ENCODE measurements around the gene PCBD1.
"Not testable (repeated sequence)": the region's sequence is repeated elsewhere in the genome, so short reads cannot be mapped to it uniquely, and the experiment has no call there.

PCBD1 gene

DNA sequence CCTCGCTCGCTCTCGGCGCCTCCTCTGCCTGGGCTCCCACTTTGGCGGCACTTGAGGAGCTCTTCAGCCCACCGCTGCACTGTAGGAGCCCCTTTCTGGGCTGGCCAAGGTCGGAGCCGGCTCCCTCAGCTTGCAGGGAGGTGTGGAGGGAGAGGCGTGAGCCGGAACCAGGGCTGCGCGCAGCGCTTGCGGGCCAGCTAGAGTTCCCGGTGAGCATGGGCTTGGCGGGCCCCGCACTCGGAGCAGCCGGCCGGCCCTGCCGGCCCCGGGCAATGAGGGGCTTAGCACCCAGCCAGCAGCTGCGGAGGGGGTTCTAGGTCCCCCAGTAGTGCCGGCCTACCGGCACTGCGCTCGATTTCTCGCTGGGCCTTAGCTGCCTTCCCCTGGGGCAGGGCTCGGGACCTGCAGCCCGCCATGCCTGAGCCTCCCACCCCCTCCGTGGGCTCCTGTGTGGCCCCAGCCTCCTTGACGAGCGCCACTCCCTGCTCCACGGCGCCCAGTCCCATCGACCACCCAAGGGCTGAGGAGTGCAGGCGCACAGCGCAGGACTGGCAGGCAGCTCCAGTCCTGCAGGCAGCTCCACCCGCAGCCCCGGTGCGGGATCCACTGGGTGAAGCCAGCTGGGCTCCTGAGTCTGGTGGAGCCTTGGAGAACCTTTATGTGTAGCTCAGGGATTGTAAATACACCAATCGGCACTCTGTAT is 26.7 kb downstream of the PCBD1 start:
- DNase-seq = not testable (repeated sequence)

DNA sequence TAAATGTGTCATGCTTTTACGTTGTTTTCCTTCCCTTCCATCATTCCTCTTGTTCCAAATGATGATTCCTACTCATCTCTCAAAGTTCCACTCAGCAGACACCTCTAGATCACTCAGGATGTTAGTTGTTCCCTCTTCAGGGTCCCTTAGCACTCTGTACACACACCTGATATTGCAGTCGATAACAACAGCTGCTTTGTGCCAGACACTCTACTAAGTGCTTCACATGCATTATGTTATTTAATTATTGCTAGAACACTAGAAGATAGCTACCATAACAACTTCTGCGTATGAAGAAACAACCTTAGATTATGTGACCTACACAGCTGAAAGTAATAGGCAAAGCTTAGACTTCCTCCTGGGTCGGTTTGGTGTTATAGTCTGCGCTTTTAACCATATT is 29.6 kb downstream of the PCBD1 start:
- no peak for DNase-seq

DNA sequence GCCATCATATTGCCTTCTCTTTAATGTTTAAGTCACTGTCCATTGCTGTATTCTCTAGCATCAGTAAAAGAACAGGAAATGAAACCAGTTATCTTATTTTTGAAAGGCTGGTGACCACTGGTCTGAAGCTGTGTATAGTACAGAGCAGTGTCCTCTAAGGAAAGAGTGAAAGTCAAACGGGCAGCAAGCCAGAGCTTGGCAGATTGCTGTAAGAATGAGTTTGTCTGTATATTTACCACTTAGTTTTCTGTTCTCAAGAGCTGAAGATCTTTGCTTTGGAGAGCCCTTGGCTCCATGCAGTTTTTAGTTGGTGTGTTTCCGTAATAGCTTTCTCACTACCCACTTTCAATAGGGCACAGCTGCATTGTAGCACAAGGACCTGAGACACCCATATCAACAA is 31.9 kb downstream of the PCBD1 start:
- no peak for DNase-seq

DNA sequence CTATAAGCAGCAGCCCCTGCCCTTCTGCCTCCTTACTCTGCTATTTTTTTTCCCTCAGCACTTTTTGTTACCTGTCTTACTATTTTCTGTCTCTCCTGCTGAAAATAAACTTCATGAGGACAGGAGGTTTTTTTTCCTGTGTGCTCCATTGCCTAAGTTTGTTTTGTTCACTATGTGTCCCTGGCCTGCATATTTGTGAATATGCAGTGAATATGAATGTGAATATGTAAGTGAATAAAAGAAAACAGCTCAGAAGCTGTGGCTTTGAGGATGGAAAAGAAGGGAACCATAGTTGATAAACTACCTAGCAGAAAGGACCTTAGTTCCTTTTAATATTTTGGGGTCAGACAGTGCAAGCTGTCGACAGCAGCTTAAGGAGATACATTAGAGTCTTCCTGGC is 34.9 kb downstream of the PCBD1 start:
- DNase-seq = no peak

DNA sequence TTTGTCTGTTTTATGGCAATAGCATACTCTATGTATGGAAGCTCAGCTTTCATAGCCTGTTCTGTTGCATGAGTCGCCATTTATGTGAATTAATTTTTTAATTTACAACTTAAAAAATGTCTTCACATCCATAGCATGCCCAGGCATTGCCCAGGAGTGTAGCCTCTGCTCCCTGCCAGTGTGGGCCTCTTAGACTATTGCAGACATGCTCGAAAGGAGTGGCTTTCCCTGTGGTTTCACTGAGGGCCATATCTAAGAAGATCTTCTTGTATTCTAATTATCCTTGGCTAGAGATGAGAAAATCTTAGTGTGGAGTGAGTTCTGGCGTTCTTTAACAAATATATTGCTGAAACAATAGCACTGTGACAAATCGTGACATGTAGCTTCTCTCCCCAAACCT is 35.3 kb downstream of the PCBD1 start:
- DNase-seq = no peak

DNA sequence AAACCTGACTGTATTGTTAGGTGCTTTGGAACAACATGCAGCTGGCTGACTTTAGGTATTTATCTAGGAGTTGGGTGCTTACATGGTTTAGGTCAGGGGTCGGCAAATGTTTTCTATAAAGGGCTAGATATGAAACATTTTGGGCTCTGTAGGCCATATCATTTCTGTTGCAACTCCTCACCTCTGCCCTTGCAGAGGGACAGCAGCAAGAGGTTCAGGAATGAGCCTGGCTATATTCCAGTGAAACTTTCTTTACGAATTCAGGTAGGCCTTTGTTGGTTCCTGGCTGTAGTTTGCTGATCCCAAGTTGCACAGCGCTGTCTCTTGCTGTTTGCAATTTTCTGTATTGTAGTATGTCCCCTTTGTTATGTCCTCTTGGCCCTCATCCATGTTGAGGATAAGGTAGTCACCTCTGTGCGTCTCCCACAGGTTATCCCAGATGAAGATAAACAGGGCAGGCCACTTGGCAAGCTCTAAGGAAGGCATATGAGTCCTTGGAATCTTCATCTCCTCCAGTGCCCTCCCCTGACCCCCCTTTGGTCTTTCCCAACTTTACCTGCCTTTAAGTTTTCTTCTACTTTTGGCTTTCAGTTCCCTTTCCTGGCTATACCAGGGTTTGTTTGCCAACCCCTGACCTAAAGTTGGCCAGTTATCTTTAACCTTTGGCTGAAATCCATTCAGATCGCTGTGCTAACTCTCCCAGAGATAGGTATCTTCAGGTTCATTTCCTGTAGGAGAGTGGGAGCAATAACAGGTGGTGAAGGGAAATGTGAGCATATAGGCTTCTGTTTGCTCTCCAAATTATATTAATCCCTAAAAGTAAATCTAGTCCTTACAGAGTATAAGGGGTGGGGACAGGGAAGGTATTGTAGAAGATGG is 36.5 kb downstream of the PCBD1 start:
- DNase-seq = no peak

DNA sequence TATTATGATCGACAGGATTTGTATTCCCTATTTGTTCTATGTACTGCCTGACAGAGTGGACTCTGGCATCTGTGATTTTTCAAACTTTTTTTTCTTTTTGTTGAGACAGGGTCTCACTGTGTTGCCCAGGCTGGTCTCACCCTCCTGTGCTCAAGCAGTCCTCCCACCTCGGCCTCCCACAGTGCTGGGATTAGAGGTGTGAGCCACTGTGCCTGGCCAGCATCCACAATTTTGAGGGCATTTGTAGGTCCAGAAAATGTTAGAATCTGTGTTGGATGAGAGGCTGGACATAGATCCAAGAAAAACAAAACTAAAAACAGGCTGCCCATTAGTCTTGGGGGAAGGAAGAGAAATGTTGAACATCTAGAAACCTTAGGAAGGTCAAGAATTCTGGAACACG is 38.3 kb downstream of the PCBD1 start:
- DNase-seq = no peak

DNA sequence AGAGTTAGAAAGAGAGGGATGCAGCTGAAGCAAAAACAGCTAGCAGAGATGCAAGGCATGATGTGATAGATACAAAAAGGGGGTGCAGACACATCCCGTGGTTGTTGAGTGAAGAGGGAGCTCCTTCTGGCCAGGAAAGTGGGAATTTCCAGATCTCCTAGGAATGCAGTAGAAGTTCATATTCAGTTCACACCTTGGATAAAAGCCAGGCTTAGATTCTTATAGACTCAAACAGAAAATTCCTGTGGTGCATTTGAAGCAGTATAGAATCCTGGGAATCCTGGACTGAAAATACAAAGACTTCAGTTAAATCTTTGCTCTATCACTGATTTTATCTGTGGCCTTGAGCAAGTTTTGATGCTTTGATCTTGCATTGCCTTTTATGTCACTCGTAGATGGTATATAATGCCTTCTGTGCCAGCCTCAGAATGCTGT is 38.8 kb downstream of the PCBD1 start:
- DNase-seq = no peak

DNA sequence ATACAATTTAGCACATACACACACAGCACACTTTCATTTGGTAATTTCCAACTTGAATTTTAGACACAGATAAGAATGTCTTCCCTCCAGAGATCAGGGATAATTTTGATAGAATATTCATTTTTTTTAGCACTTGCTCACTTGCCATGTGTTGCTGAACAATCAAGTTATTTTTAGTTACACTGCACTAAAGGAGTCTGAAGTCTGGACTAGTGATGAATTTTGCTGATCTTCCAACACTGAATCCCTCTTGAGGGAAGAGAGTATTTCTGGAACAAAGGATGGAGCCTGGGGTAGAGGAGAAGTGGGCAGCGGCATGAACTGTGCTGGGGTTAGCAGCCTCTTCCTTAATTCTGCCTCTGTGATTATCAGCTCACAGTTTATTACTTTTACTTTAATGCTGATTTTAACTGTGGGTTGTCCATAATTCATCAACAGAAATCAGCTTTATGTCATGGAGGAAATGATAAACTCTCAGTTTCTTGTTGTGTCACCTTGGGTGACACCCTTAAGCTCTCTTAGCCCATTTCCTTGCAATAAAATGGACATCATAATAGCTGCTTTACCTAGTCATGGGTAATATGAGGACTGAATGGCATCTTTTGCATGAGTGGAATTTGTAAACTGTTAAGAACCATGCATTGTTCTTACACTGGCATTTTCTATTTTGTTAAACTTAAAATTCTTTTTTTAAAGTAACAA is 40.6 kb downstream of the PCBD1 start:
- DNase-seq = no peak

DNA sequence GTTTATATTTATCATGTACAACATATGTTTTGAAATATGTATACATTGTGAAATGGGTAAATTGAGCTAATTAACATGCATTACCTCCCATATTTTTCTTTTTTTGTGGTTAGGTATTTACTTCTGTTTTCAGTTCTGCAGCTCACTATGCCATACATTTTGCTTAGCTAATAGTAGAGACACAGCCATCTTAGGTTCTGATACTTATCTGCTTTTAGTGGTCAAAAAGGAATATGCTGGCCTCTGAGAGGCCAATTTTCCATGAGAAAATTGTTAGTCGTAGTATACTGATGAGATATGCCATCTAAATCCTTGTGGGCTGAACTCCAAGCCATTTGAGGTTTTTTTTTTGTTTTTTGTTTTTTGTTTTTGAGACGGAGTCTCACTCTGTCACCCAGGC is 41.6 kb downstream of the PCBD1 start:
- DNase-seq = no peak

DNA sequence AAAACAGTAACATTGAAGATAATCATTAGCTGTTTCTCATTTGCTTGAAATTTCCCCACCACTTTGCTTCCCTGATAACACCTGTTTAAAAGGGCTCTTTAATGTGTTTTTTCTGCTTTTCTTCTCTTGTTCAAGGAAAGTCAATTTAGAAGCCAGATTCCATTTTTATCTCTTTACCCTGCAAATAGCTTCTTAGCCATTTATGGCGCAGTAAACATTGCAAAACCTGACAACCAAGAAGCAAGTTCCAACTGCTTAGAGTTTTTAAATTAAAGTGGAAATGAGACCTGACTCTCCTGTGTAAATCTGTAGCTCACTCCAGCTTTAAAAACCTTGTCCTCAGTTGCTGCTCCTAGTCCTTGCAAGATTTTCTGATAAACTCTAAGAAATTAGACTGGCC is 42.5 kb downstream of the PCBD1 start:
- DNase-seq = no peak

DNA sequence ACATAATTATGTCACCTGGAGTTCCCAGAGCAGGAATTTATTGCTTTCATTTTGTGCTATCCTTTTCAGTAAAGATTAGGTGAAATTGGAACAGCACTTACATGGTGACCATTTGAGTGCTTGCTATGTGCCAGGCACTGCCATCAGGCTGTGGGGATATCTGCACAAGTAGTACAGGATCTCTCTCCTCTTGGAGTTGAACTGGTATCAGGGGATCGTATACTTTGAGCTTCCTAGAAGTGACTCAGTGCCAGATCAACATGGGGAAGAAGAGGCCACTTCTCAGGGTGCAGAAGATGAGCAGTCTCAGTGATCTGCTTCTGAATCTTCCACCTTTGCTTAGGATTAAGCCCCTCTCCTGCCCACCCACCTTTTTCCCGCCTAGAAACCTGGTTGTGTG is 43.1 kb downstream of the PCBD1 start:
- no peak for DNase-seq

DNA sequence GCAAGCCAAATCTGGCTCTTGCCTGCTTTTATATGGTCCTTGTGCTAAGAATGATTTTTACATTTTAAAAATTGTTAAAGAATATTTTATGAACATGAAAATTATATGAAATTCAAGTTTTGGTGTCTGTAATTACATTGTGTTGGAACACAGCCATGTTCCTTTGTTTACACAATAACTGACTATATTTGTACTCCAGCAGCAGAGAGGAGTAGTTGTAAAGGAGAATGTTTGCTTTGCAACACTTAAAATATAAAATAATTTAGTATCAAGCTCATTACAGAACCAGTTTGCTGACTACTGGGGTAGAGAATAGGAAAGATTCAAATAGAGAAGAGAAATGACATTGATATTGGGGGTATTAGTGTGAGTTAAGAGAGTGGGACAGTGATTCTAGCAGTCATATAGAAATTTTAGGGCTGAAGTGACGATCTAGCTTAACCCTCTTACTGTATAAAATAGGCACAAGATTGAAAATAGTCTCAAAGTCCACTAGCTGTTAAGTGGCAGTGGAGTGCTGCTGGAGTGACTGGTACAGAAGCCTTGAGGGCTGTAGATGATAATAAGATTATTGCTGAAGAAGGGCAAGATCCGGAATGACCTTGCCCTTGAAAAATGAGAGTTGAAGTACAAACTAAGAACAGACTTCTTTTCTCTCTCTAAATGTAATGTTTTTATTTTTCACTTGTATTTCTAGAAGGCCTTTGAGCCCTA is 44.4 kb downstream of the PCBD1 start:
- DNase-seq = no peak

DNA sequence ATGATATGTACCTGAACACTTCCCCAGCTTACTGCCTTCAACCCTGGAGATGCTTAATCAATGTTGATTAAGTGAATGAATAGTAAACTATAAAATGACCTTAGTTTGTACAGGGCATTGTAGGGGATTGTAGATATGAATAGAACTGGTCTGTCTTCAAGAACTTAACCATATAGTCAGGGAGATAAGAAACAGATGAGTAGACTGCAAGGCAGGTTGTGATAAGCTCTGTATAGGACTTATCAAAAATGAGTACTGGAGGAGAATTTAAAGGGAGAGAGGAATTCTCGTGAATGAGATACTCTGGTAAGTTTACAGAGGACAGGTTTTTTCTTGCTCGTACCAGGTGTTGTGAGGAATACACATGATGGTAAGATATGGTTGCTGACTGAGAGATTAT is 45.0 kb downstream of the PCBD1 start:
- no peak for DNase-seq

DNA sequence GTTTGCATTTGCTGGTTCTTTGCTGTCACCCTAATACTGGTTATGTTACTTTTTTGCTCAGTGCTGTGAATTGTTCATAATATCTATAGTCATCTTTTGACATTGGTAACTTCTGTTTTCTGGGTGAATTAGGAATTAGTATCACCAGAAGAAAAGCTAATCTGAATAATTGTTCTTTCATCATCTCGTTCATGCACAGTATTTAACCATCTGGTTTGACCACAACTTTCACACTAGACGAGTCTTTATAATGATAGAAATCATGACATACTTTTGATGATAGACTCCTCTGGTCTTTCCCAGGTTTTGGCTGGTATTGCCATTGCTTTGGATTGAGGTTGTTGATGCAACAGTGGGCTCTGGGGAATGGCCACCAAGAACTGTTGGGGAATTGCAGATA is 47.5 kb downstream of the PCBD1 start:
- DNase-seq = no peak

DNA sequence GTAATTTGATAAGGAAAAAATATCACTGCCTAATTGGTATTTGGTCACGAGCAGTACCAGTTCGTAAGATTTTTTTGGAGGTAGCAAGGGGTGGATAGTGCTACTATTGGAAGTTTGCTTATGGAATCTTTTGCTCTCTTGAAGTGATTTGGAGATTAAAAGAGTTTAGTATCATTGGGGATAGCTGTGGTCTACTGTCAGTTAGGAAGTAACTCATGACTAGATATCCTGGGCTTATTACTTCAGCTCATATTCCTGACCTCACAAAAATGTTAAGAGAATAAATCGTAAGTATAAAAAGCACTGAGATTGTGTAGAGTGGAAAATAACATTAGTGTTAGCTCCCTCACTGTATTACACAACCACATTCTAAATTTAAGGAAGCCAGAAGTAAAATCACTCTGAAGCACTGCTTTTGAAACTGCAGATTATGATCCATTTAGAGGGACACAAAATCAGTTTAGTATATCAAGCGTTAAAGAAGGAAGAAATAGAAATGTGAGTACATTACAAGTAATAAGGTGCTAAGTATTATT is 50.0 kb downstream of the PCBD1 start:
- DNase-seq = no peak

DNA sequence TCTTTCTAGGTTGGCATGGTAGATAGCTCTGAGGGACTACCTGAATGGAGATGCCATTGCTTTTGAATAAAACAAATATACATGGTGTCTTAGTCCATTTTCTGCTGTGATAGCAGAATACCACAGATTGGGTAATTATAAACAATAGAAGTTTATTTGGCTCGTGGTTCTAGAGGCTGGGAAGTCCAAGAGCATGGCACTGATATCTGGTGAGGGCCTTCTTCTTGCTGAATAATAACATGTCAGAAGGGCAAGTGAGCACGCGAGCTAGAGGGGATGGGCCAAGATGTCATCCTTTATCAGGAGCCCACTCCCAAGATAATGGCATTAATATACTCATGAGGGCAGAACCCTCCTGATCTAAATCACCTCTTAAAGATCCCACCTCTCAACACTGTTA is 50.7 kb downstream of the PCBD1 start:
- no peak for DNase-seq

DNA sequence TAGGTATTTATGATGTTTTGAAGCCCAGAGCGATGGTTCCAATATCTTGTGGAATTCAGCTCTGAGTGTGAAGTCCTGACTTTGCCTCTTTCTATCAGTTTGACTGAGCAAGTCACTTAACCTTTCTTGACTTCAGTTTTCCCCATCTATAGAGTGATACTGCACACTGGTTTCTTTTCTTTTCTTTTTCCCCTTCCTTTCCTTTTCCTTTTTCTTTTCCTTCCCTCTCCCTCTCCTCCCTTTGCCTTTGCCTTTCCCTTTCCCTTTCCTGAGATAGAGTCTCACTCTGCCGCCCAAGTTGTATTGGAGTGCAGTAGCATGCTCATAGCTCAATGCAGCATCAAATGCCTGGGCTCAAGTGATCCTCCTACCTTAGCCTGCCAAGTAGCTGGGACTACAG is 52.0 kb downstream of the PCBD1 start:
- no peak for DNase-seq

DNA sequence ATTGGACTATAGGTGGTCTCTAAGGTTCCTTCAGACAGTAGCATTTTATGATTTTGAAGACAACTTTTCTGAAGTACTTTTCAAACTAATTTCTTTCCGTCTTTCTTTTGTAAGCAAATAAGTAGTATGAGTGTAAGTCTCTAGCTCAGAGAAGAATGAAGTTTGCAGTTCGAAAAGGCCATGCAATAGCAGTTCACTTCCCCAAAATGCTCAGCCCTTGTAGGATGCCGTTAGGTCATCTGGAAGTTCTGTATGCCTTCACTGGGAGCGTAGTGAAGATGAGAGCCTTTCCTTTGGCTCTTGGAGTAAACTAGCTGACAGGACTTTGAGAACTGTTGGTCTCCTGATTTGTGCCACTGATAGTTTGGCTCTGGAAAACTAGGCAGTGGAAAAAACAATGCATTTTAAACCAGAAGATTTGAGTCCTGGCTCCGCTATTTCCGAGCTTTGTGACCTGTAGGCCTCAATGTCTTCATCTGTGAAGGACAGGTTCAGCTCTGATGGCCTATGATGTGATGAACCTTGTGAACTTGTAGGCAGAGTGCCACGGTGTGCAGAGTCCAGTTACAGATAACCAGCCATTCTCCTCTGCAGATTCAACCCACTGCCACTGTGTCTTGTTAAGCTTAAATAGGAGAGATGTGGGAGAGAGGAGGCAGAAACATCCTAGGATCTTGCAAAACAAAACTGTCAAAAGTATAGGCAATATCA is 53.8 kb downstream of the PCBD1 start:
- no peak for DNase-seq

DNA sequence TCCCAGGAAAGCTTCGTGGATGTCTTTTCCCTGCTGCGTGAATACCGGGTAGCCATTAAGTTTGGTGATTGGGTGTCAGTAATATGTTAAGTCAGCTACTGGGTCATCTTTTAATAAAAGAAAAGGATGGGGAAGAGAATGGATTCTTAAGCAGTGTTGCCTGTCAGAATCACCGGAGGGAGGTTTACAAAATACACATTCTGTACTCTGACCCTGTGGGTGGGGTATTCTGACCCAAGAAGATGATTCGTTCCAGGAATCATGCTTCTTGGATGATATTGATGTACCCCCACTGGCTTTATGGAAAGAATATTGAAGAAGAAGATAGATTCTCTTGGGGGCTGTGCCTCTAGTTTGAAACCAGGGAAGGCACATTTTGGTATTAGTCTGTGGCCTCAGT is 54.3 kb downstream of the PCBD1 start:
- DNase-seq = no peak

DNA sequence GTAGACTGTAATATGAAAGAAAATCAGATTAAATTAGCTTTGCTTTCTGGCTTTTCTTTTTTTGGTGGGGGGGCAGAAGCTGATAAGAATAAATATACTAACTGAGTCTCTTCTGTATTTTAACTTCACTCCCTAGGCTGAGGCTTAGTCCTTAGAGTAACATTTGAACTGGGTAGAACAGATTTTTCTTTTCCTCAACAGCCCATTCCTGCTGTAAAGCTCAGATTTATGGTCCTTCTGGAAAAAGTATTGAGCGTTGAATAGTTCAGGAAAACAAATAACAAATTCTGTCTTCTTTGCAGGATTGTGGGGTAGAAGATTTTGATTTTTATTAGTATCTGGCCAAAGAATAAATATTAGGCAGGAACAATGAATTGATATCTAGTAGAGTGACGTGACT is 54.8 kb downstream of the PCBD1 start:
- no peak for DNase-seq
